HG02970 (cell line): ENCODE results near the gene GABARAPL2.
"Not testable (repeated sequence)": the region's sequence is repeated elsewhere in the genome, so short reads cannot be mapped to it uniquely, and the experiment has no call there.

Source experiments
- ATAC-seq: cut with Tn5 transposase; IDR thresholded peaks from one replicate; pipeline ENCODE4 v1.9.1; 2021; ENCODE audit warnings: mild to moderate bottlenecking, moderate library complexity, moderate number of reproducible peaks; ENCODE audit not compliant: unreplicated experiment, low FRiP score

GABARAPL2 gene

DNA sequence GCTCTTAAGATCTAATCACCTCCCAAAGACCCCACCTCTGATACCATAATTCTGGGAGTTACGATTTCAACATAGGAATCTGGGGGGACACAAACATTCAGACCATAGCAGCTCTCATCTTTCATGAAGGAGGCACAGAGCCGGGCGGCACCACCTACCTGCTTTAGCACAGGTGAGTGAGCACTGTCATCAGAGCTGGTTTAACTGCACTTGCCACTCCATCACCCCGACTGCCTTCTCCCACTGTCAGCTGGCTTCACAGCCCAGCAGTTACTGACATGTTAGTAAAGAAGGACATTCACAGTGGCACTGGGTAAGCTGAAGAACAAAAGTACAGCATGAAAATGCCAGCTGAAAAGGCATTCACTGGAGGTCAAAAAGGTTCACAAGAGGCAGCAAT, 22.5 kb downstream of the GABARAPL2 start:
- ATAC-seq, result no peak

DNA sequence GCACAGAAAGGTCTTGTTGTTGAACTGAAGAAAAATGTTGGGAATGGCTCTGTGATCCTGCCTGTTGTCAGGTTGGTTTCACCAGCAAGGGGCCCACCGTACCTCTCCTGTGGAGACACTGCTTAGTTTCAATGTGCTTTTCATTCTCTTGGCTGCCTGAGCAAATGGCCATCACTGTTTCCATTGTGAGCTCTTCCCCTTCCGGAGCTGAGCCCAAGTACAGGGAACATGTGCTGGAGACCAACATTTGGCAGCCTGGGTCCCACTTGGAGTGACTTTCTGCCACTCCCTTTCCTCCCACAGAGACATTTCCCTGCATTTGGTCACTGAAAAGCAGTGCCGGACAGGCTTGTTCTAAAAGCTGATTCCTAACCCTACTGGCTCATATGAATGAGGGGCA, 23.1 kb downstream of the GABARAPL2 start:
- no peak for ATAC-seq

DNA sequence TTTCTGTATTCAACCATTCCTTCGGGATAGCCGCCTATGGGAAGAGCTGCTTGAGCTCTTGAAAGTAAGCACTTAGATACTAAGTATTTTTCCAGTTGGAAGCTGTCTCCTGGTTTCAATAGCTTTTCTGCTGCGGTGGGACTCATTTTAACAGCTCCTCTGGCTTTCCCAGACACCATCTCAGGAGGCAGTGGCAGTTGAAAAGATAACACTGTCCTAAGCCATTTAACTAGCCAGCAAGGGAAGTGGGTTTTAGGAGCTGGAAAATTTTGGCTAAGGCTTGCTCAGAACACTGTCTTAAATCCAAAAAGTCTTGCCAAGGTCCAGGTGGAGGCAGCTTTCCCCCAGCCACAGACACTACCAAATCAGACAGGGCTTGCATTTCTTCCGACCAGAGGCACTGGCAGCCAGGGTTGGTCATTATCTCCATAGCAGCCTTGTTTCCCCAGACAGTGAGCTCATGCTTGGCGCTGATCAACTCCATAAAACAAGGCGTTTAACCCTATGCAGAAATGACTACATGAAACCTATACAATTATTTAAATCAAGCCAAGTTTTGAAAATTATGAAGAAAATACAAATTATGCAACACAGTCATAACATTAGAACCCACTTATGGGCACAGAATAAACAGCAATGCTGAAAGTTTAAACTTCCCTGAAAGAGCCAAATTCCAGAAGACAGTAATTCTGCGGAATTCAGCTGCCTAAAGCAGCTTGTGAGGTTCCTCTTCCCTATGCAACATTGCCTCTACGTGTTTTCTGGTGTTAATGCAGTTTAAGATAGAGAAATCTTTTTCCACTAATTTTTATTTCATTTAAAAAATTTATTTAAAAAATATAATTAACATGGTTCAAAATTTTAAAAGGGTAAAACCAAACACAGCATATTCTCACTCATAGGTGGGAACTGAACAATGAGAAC, 25.0 kb downstream of the GABARAPL2 start:
- no peak for ATAC-seq

DNA sequence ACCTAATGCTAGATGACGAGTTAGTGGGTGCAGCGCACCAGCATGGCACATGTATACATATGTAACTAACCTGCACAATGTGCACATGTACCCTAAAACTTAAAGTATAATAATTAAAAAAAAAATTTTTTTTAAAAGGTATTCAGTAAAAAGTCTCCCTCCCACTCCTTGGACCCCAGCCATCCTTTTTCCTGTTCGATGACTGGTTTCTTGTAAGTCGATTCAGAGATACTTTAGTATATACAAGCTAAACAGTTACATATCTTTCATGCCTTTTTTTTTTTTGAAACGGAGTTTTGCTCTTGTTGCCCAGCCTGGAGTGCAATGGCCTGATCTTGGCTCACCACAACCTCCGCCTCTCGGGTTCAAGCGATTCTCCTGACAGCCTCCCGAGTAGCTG, 25.7 kb downstream of the GABARAPL2 start:
- not testable (repeated sequence) for ATAC-seq

DNA sequence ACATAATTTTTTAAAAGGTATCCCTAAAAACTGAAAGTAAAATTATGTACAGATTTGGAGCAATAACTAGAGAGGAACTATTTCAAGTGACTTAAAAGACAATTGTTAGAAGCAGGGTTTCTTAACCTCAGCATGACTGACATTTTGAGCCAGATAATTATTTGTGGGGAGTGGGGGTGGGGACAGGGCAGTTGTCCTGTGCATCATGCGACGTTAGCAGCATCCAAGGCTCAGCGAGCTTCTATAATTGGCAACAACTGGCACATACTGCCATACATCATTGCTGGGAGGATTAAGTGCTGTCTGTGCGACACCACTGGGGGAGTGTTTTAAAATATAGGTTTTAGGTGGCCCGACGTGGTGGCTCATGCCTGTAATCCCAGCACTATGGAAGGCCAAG, 27.1 kb downstream of the GABARAPL2 start:
- no peak for ATAC-seq

DNA sequence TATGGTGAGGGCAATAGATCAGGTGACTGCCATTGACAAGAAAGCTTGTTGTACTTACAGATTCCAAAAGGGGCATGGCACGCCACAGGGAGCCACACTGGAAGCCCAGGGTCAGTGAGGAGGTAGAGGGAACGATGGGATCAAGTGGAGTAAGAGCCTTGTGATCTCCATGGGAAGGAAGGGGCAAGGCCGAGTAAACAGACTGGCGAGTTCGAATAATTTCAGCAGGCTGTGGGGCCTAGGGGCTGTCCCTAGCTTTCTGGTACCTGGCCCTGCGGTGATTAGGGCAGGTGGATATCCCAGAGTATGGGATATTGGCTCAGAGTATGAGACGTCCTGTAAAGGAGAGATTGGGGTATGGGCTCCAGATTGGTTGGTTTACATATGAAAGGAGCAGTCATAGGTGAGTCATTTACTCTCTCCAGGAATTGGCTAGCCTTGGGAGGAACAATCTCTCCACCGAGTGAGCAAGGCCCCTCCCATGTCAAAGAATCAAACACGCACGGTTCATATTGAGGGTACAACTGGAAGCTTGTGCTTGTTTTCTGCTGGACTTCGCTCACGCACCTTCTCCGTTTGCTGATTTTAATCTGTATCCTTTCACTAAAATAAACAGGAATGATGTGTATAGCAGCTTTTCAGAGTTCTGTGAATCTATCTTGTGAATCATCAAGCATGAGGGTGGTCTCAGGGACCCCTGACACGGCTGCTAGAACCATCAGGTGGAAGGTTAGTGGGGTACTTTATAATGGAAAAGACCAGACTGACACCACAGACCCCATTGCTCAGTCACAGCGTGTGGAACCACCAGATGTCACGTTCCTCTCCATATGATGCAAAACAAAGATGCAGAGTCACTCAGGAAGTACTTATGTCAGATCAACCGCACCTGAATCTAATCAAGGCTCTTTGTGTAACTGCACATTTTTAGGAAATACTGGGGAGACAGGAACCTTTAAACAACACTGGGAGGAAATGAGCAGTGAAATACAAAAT, 27.9 kb downstream of the GABARAPL2 start:
- ATAC-seq, result no peak

DNA sequence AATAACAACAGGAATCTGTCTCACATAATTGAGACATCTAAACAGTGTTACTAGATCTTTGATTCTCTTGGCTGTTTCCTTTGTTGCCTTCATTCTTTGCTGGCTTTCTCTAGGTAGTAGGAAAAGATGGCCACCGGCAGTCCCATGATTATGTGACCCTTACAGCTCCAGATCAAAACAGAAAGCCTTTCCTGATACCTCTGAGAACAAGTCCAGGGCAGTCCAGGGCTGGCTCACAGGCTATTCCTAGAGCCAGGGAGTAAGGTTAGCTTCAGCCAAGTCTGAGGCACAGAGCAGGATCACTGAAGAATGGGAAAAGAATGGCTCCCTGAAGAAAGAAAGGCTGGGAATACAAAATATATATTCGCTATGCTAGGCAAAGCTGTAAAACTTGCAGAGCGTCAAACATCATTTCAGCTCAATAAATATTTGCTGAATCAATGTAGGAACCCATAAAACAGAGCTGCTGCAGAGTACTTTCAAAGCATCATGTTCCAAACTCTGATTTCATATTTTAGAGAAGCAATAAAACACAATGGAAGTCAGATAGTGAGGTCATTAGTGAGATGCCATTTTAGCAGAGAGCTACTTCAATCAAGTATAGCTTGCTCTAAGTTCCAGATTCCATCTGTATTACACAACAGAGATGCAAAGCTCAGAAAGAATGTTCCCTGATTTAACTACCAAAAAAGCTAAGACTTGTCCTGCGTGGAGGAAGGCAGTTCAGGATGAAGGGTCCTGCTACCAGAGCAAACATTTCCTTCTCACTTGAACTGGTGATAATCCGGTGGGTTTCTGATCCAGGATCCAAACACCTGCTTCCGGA, 33.5 kb downstream of the GABARAPL2 start:
- no peak for ATAC-seq

DNA sequence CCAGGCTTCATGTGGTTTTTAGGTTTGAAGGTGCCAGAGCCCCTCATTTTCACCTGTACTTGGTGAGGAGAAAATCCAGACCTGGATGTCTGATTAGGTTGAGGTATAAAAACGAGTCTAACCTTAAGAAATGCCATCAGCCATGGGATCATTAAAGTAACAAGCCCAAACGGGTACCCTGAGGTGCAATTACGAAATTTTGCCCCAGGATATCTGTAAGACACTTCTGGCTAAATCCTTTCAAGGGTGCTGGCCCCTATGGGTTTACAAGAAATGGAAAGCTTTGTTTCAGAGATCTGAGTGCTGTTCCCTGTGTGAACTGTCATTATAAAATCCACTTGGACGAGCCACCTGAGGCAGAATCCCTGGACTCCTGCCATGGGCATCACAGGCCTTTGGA, 37.1 kb downstream of the GABARAPL2 start:
- ATAC-seq, result no peak

DNA sequence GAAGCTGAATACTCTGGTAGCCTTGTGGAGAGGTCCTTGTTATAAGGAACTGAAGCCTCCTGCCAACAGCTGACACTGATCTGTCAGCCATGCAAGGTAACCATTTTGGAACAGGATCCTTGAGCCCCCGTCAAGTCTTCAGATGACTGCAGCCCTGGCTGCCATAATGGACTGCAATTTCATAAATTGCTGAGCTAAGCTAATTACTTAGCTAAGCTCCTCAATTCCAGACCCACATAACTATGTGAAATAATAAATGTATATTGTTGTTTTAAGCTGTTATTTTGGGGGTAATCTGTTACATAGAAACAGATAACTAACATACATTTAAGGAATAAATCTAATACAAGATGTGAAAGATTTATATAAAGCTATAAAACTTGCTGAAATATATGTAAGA, 40.3 kb downstream of the GABARAPL2 start:
- no peak for ATAC-seq

DNA sequence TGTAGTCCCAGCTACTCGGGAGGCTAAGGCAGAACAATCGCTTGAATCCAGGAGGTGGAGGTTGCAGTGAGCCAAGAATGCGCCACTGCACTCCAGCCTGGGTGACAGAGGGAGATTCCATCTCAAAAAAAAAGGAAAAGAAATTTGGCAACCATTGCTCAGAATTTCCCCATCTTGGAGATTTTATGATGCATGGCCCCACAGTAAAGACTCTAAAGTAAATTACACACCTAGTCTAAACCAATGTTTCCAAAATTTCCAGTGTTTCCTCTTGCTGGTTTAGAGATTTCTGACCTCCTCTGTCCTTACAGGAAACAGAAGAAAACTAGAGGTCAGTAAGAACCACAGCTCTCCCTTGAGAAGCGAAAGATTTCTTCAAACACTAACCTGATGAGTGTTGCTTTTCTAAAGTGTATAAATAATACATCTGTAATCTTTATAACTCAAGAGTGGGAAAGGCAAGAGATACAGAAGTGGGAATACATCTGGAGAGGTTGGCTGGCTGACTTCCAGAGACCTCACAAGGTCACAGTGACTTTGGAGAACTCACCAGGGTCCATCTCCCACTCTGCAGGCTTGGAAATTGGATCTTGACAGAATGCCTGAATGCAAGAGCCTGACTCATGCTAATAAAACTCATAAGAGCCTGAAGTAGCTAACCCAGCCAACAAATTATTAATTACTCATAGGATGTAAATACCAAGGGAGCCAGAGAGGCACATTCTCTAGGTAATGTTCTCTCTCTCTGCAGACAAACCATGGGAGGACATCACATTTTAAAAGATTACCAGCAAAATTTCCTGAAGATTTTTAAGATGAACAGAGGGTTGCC, 48.1 kb downstream of the GABARAPL2 start:
- no peak for ATAC-seq

DNA sequence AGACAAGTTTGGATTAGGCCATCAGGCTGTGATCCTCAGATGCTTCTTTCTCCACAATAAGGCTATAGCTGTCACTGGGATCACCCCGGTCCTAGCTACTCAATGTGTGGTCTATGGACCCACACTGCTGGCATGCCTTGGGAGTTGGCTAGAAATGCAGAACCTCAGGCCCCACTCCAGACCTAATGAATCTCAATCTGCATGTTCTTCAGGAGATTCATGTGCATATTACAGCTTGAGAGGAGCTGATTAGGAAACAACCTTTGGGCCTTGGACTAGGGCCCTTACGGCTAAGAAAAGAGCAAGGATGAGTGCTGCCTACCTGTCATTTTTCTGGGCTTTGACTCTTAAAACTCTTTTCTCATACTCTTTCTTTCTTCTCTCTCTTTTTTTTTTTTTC, 49.4 kb downstream of the GABARAPL2 start:
- no peak for ATAC-seq

DNA sequence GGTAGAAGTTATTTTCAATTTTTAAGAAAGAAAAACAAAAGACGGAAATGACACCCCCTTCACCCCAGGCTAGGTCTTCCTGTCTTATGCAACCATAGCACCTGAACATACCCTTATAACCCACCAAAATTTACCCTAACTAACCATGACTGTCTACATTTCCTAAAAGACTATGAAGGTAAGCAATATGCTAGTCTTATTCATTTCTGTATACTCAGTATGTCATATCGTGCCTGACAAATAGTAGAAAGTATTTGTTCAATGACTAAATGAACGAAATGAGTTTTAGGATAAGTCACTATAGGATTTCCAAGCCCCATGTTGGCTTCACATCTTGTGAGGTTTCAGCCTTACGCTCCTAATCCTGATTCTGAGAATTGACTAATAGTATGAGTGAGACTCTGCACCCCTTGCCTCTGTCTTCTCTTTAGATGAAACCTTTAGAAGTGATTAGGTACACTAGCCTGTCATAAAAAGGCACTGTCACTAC, 50.4 kb downstream of the GABARAPL2 start:
- no peak for ATAC-seq

DNA sequence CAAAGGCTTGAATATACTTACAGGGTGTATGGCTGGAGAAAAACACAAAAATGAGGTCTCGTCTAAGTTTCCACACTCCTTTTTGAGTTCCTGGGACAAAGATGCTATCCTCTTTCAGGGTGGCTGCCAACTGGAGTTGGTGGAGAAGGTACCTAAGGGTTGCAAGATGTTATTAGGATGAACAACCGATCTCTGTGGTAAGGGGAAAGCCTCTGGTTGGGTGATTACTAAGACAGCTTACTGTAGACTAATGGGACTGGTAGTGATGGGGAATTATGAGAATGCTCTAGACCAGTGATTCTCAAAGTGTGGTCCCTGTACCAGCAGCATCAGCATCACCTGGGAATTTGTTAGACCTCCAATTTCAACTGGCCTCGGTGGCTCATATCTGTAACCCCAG, 50.9 kb downstream of the GABARAPL2 start:
- ATAC-seq, result no peak

DNA sequence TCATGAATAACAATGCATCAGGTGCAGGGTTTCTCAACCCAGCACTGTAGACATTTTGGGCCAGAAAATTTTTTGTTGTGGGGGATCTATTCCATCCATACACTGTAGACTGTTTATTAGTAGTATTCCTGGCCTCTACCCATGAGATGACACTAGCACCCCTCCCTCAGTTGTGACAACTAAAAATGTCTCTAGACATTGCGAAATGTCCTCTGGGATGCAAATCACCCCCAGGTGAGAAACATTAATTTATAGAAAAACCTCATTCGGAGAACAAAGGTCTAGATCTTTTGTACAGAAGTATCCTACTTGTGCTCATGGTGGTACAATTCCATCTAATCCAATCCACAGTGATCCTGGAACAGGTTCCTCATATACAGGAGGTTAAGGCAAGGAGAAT, 52.6 kb downstream of the GABARAPL2 start:
- no peak for ATAC-seq

DNA sequence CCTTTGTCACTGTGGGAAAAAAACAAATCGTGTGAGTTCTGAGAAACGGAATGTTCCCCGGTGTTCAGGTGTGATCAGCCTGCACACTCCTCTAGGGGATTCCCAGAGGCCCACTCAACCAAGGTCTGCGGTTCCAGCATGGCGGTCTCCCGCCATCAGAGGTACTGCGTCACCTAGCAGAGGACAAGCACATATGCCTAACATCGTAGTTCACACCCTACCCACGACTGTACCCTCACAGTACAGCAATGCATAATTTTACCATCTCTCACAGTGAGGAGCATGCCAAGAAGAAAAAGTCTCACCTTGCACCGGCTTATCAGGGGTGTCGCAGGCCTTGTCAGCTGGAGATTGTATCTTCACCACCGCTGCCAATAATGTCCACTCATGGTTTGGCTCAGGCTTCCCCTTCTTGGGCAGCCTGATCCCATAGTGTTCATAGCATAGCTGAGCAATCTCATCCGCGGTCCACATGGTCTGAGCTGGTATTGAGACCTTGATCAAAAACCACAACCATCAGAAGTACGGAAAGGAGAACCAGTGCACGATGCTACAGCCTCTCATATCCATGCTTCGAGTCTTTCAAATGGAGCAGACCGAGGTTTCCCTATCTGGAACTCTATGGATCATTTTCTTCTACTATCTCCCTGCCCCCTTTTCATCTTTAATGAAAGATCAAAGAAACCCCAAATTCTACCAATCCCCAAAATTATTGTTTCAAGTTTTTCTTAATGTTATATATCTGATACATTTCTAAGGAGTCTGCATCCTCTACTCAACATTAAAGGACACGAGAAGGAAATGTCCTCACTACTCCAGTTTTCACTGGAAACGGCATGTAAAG, 54.4 kb downstream of the GABARAPL2 start:
- no peak for ATAC-seq

DNA sequence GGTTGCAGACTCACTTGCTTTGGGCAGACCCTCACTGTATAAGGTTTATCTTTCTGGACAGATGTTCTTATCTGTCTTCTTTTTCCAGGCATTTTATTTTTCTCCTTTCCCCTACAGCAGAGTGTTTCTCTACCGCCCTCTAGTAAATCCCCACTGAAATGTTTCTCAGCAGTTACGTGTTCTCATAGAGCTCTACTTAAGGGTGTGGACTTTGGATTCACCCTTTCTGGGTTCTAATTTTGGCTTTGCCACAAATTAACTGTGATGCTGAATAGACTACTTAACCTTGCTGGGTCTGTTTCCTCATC, 54.9 kb downstream of the GABARAPL2 start:
- no peak for ATAC-seq

DNA sequence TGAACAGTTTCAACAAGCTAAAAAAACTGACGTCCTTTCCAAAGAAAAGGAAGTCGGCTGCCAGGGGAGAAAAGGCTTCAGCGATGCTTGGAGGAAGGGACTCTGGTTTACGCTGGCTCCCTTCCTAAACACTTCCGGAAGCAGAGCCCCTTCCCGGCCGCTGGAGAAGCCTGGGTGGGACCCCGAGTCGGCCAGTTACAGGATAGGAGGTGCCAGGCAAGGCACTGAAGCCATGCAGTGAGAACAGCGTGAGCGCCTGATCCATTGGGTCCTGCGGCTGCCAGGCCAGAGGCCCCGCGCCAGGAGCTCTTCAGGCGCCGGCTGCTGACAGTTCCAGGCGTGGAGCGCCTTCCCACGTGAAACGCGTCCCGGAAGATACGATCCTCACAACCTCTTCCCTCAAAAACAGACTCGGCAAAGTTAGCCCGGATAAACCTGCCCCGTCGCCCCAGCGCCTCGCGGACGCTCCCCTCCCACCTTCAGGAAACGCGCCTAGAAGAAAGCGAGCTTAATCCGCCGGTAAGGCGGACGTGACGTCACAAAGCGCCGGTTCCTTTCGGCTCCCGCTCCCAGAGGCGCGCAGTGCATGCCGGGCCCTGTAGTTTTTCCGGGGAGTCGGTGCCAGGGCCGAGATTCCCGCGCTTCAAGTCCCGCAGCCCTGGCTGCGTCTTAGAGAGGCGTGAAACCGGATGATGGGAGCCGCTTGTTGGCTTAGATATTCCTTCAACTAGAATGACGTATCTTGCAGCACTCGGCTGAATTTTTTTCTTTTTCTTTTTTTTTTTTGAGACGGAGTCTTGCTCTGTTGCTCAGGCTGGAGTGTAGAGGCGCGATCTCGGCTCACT, 56.8 kb downstream of the GABARAPL2 start, which contains the start of gene ADAT1:
ADAT1 (minus strand) TSS at position 521 of the 845 bp plus-strand sequence. CDS start 2,482 bp downstream, outside the sequence.
- ATAC-seq, result peak; percentile 93

DNA sequence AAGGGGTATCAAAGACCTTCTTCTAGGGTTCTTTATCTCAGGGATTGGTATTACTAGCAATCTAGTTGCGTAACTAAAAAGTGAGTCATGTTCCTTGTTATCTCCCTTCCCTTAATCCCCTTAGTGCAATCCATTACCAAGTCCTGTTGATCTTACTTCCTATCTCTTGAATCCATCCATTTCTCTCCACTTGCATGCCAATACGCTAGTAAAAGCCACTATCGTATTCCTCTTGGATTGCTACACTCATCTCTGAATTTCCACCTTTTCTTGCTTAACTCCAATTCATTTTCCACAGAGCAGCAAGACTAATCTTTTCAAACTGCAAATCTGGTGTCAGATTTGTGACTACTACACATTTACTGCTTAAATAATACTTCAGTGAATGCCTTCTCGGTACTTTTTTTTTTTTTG, 58.7 kb downstream of the GABARAPL2 start:
- ATAC-seq, result no peak
